Stimulated activated CD4-positive, alpha-beta T cell treated with anti-CD3 and anti-CD28 coated beads, Interleukin-15, amount 100 ng/mL, for 1 hour (primary cell): ENCODE results near the gene EZH2.

ENCODE experiments used
- DNase-seq, 2 donors: peaks; one replicate each; pipeline ENCODE4 v3.0.0-alpha.2; 2020; ENCODE audit warnings: low read depth in 1 of 2, low spot score in 1 of 2

Gene EZH2

GRCh38 chr7:148901178-148901577, 17.1 kb upstream of the EZH2 start:
- no peak for DNase-seq

DNA sequence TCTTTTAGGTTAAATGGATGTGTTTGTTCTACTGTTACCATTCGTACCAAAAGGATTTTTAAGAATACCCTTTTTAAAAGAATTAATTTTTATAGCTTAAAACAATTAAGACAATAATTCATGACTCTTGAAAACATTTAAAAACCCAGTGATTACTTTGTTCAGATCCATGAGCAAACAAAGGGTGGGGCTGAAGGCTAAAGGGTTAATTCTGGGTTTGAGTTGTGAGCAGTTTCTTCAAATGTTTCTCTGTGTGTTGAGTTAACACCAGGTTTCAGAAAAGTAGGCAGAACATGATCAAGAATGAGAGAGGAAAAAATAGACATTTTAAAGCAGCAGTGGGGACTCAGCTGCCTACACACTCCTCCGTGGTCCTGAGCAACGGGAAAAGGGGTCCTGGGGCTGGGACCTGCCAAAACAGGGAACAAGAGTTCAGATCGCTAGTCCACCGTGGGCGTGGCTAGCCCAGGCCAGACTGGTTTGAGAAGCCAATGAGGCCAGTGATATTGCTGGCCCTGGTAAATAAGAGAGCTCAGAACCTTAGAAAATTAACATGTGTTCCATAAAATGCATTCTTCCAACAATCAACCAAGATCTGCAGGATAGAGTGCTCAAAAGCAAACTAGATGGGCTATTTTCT, 14.9 kb upstream of the EZH2 start:
- DNase-seq = no peak

DNA sequence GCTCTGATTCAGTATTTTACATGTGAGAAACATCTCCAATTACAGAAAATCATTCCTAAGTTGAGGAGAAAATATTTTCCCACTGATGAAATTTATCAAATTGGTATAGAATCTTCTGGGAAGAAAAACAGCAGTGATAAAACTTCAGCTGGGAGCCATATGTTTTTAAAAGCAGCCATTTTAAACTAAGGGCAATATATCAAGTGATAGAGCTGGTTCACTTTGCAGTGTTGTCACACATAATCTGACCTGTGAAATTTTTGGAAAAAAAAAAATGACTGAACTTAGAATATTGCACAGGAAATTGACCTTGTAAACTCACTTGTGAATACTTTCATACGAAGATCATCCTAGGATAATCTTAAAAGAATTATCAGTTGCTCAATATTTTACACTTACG, 10.5 kb upstream of the EZH2 start:
- no peak for DNase-seq

GRCh38 chr7:148893071-148893470, 9.0 kb upstream of the EZH2 start:
- DNase-seq = no peak

GRCh38 chr7:148888300-148888699, 4.2 kb upstream of the EZH2 start:
- DNase-seq = no peak

GRCh38 chr7:148886844-148887243, 2.8 kb upstream of the EZH2 start:
- DNase-seq = no peak

- DNase-seq = peak; percentile 86 to 92
These were observed 370 bp upstream of the EZH2 start for GRCh38 chr7:148884299-148885022.

- DNase-seq = peak; percentile 32 to 36
These were observed 634 bp downstream of the EZH2 start for GRCh38 chr7:148883266-148884048.

GRCh38 chr7:148882841-148883265, 1.2 kb downstream of the EZH2 start:
- no peak for DNase-seq

GRCh38 chr7:148882192-148882591, 1.9 kb downstream of the EZH2 start:
- no peak for DNase-seq

DNA sequence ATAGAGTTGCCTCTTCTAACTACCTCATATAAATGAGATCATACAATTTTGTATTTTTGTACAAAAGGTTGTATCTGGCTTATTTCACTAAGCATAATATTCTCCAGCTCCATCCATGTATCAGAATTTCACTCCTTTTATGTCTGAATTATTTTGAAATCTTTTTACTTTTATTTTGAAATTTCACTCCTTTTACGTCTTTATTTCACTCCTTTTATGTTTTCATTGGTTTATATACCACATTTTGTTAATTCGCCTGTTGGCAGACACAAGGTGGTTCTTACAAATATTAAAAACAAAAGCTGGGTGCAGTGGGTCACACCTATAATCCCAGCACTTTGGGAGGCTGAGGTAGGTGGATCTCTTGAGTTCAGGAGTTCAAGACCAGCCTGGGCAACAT, 5.8 kb downstream of the EZH2 start:
- no peak for DNase-seq

GRCh38 chr7:148877517-148877916, 6.6 kb downstream of the EZH2 start:
- no peak for DNase-seq

- DNase-seq = no peak
These were observed 11.9 kb downstream of the EZH2 start for GRCh38 chr7:148872188-148872587.

- no peak for DNase-seq
These were observed 12.5 kb downstream of the EZH2 start for GRCh38 chr7:148871551-148871950.

GRCh38 chr7:148871030-148871429, 13.1 kb downstream of the EZH2 start:
- no peak for DNase-seq

- DNase-seq = no peak
These were observed 15.8 kb downstream of the EZH2 start for GRCh38 chr7:148868378-148868674.

- no peak for DNase-seq
These were observed 16.3 kb downstream of the EZH2 start for GRCh38 chr7:148867596-148868377.

- no peak for DNase-seq
These were observed 17.7 kb downstream of the EZH2 start for GRCh38 chr7:148866362-148866761.

DNA sequence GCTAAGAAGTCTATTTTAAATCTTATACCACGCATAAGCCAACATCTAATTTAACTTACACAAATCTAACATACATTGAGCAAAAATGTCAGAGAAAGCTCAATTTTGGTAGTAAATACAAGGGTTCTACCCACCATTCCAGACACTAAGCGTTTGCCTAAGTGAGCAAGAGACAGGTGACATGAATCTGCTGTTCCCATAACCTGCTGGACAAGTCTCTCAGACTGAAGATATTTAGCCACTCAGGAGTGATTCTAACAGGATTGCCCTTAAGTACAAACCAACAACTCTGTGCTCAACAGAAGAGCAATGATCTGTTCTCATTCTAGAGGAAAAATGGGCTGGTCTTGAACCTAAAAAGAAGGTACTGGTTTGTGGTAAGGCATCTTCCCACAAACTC, 18.8 kb downstream of the EZH2 start:
- DNase-seq = no peak

DNA sequence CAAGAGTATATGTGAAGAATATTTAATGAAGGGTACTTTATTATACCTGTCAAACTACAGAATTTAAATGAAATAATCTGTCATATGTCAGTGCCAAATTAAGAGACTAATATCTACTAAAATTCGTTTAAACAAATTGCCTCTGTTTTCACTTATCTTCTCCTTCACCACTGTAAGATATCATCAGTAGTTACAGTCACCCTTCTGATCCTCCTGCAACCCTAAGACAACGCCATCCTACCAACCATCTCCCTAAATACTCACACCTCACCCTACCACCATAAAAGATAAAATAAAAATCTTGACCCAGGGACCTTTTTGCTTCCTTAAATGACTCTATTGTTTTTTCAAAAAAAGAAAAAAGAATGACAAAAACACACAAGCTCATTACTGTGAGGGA, 20.8 kb downstream of the EZH2 start:
- no peak for DNase-seq

DNA sequence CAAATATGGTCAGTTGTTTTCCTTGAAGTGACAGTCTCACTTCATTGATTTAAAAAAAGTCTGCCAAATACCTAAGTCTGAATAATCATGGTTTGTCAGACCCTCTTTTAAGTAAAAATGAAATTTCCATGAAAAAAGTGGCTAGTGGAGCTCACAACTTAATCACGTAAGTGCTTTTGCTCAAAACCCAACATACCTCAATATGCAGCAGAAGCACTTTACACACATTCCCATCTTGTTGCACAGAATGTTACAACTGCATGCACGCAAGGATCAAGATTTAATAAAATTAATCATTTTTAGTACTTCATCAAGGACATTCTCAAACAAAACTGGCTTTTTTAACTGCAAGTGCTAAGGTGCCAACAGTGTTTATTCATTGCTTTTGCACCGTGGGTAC, 21.6 kb downstream of the EZH2 start:
- no peak for DNase-seq

DNA sequence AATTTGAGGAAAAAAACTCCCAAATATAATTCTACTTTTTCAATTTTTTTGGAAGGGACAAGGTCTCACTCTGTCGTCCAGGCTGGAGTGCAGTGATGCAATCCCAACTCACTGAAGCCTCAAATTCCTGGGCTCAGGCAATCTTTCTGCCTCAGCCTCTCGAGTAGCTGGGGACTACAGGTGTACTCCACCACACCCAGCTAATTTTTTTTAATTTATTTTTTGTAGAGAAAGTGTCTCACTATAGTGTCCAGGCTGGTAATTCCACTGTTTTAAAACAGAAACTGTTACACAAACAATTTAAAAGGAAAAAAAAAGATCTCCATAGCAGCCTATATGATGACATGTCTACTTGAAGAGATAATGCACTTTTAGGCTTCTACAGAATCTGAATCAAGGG, 25.6 kb downstream of the EZH2 start:
- no peak for DNase-seq
